Neural cell (in vitro differentiated cells): Measurements from ENCODE around the gene USP11. TPM values are rescaled to one million over a fixed set of nuclear protein-coding genes. Genes with fewer than 3 reads are reported as not detected.

Source experiments
- H2AFZ ChIP-seq: fragments of 200-600, 300-800 bp; sonication (generic), shearing (Covaris generic); 2 replicates; pipeline ENCODE4 v1.6.0; 2014; ENCODE audit warnings: low read depth, mild to moderate bottlenecking, antibody characterized with exemption, low read length, moderate library complexity
- H3F3A ChIP-seq: fragments of 200-600 bp; shearing (Covaris generic); 2 replicates; pipeline ENCODE4 v1.6.1; 2016; ENCODE audit warnings: mild to moderate bottlenecking, moderate library complexity, mixed read lengths, antibody characterized with exemption, low read length; ENCODE audit not compliant: insufficient read depth, poor library complexity, severe bottlenecking
- H3K27ac ChIP-seq: fragments of 200-600, 300-800 bp; sonication (generic), shearing (Covaris generic); 2 replicates; pipeline ENCODE4 v1.5.1; 2014; ENCODE audit warnings: mild to moderate bottlenecking, low read length, moderate library complexity
- H3K27me3 ChIP-seq: fragments of 300-800, 200-600 bp; sonication (generic), shearing (Covaris generic); 2 replicates; pipeline ENCODE4 v1.6.0; 2014; ENCODE audit warnings: mild to moderate bottlenecking, low read depth, low read length, moderate library complexity; ENCODE audit not compliant: insufficient read depth
- H3K36me3 ChIP-seq: fragments of 300-800, 200-600 bp; sonication (generic), shearing (Covaris generic); 2 replicates; pipeline ENCODE4 v1.5.1; 2014; ENCODE audit warnings: mild to moderate bottlenecking, antibody characterized with exemption, low read length, moderate library complexity; ENCODE audit not compliant: insufficient read depth
- H3K4me2 ChIP-seq: fragments of 300-800, 200-600 bp; sonication (generic), shearing (Covaris generic); 2 replicates; pipeline ENCODE4 v1.6.0; 2014; ENCODE audit warnings: mild to moderate bottlenecking, low read length
- H3K4me3 ChIP-seq: fragments of 300-800, 200-600 bp; sonication (generic), shearing (Covaris generic); 2 replicates; pipeline ENCODE4 v1.5.1; 2014; ENCODE audit warnings: mild to moderate bottlenecking, low read length, moderate library complexity
- H3K79me2 ChIP-seq: fragments of 200-600 bp; shearing (Covaris generic); replicated peaks from 2 replicates; pipeline ENCODE4 v1.6.0; 2014; ENCODE audit warnings: mild to moderate bottlenecking, low read length, moderate library complexity; ENCODE audit not compliant: insufficient read depth
- H3K9ac ChIP-seq: fragments of 300-800, 200-600 bp; sonication (generic), shearing (Covaris generic); 2 replicates; pipeline ENCODE4 v1.6.1; 2016; ENCODE audit warnings: mild to moderate bottlenecking, low read length, mixed read lengths
- H3K9me2 ChIP-seq: fragments of 200-600 bp; shearing (Covaris generic); 2 replicates; pipeline ENCODE4 v1.6.1; 2016; ENCODE audit warnings: mild to moderate bottlenecking, low read length, mixed read lengths; ENCODE audit not compliant: insufficient read depth
- H3K9me3 ChIP-seq: fragments of 200-600, 300-800 bp; sonication (generic), shearing (Covaris generic); 2 replicates; pipeline ENCODE4 v1.6.1; 2016; ENCODE audit warnings: mild to moderate bottlenecking, mixed run types, low read length, moderate library complexity, mixed read lengths
- H4K20me1 ChIP-seq: fragments of 200-600 bp; shearing (Covaris generic); 2 replicates; pipeline ENCODE4 v1.6.1; 2016; ENCODE audit warnings: mild to moderate bottlenecking, mixed run types; ENCODE audit not compliant: insufficient read depth
- CTCF ChIP-seq: fragments of 450-650 bp; IDR thresholded peaks from 2 replicates; pipeline ENCODE4 v1.5.1; 2014; ENCODE audit warnings: antibody characterized with exemption, mild to moderate bottlenecking, moderate library complexity; ENCODE audit not compliant: poor library complexity, severe bottlenecking
- EP300 ChIP-seq: fragments of 450-650 bp; conservative IDR thresholded peaks from 2 replicates; pipeline ENCODE4 v1.6.1; 2014; ENCODE audit warnings: antibody characterized with exemption, mild to moderate bottlenecking, moderate library complexity; ENCODE audit not compliant: poor library complexity, severe bottlenecking
- EZH2 ChIP-seq: fragments of 200-600, 300-800 bp; shearing (Covaris generic), sonication (generic); IDR thresholded peaks from 2 replicates; pipeline ENCODE4 v1.6.1; 2014; ENCODE audit warnings: antibody characterized with exemption, low read length, borderline replicate concordance, mild to moderate bottlenecking; ENCODE audit not compliant: insufficient read depth, poor library complexity, severe bottlenecking
- MXI1 ChIP-seq: fragments of 450-650 bp; conservative IDR thresholded peaks from 2 replicates; pipeline ENCODE4 v1.6.1; 2014; ENCODE audit warnings: antibody characterized with exemption, mild to moderate bottlenecking; ENCODE audit not compliant: poor library complexity, severe bottlenecking
- POLR2AphosphoS5 ChIP-seq: IDR thresholded peaks from 2 replicates; pipeline ENCODE4 v1.6.1; 2012
- RAD21 ChIP-seq: fragments of 450-650 bp; conservative IDR thresholded peaks from 2 replicates; pipeline ENCODE4 v1.6.1; 2014; ENCODE audit warnings: antibody characterized with exemption, mild to moderate bottlenecking, moderate library complexity
- REST ChIP-seq: IDR thresholded peaks from 2 replicates; pipeline ENCODE4 v1.6.1; 2012; ENCODE audit warnings: borderline replicate concordance
- SMC3 ChIP-seq: fragments of 450-650 bp; conservative IDR thresholded peaks from 2 replicates; pipeline ENCODE4 v1.6.1; 2014; ENCODE audit warnings: antibody characterized with exemption, mild to moderate bottlenecking, moderate library complexity; ENCODE audit not compliant: poor library complexity
- TAF1 ChIP-seq: IDR thresholded peaks from 2 replicates; pipeline ENCODE4 v1.6.1; 2012; ENCODE audit warnings: low read depth
- polyA plus RNA-seq: library from polyadenylated mRNA; depleted of rRNA; stranded (reverse); fragments of >200 nt; gene quantifications from 2 replicates; pipeline ENCODE4 v1.2.3, GENCODE V29; 2014

The USP11 gene
- polyA plus RNA-seq, 1 donor from 2014 or later = 184 TPM

- Histone ChIP-seq H2AFZ (no peak overlapping the region), H3K27ac (no peak overlapping the region), H3K9me2 (no peaks in the 10 kb centered on the region), H3K4me3 (no peak overlapping the region), H3K9ac (no peak overlapping the region), H3F3A (no peaks in the 10 kb centered on the region), H3K79me2 (peaks cover 49% of the 10 kb centered on the region), H3K36me3 (no peaks in the 10 kb centered on the region), H3K27me3 (no peaks in the 10 kb centered on the region), H3K4me2 (no peak overlapping the region), H3K9me3 (no peaks in the 10 kb centered on the region), H4K20me1 (no peaks in the 10 kb centered on the region)
- TF ChIP-seq EP300 (no peak), EZH2 (no peak), MXI1 (no peak), RAD21 (no peak), POLR2AphosphoS5 (no peak), SMC3 (no peak), CTCF (no peak), TAF1 (no peak), REST (no peak)
Observed at GRCh38 chrX:47239199-47239598, 6.4 kb downstream of the USP11 start.

DNA sequence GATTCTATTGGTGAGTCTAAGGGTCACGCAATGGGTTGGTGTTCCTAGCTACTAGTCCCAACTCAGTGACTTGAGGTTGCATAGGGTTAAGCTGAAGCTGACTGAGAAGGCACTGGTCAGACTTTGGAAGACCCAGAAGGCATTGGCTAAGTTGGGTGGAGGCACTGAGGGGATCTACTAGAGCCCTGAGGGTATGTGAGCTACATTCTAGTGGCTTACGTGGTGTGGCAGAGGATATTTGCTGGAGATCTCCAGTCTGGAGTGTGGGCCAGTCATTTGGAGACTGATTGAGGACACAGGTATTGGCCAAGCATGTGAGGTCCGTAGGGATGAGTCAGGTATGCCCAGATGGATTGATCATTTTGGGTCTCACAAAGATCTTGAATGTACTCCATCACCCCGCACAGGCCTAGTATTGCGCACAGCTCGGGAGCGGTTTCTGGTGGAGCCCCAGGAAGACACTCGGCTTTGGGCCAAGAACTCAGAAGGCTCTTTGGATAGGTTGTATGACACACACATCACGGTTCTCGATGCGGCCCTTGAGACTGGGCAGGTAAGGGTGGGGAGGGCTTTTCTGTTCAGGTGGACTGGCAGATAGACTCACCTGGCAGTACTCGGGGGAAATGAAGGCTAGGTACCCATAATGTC, 7.2 kb downstream of the USP11 start:
- Histone ChIP-seq H3K79me2 (peaks cover 41% of the 10 kb centered on the region), H3K9me2 (no peaks in the 10 kb centered on the region), H3K4me2 (no peak overlapping the region), H4K20me1 (no peaks in the 10 kb centered on the region), H2AFZ (no peak overlapping the region), H3K27ac (no peak overlapping the region), H3F3A (no peaks in the 10 kb centered on the region), H3K9ac (no peak overlapping the region), H3K36me3 (no peaks in the 10 kb centered on the region), H3K9me3 (no peaks in the 10 kb centered on the region), H3K27me3 (no peaks in the 10 kb centered on the region), H3K4me3 (no peak overlapping the region)
- TF ChIP-seq TAF1 (no peak), EP300 (no peak), SMC3 (no peak), REST (no peak), CTCF (no peak)
